KOPT-K1 (cell line): ENCODE data around the gene SLC36A1.
A peak's percentile ranks its signal among the peaks of the same experiment; 100 is the strongest.

Experiments used
- H3K27ac ChIP-seq: fragments of 200-600 bp; sonication (generic); 2 replicates; pipeline ENCODE4 v1.5.1; 2016; ENCODE audit warnings: antibody characterized with exemption, mild to moderate bottlenecking, low read depth, low read length; ENCODE audit not compliant: poor library complexity, severe bottlenecking
- H3K36me3 ChIP-seq: fragments of 200-600 bp; sonication (generic); 2 replicates; pipeline ENCODE4 v1.5.1; 2017; ENCODE audit warnings: antibody characterized with exemption, mild to moderate bottlenecking, low read length, moderate library complexity; ENCODE audit not compliant: insufficient read depth
- H3K9me3 ChIP-seq: fragments of 200-600 bp; sonication (generic); 2 replicates; pipeline ENCODE4 v1.5.1; 2017; ENCODE audit warnings: antibody characterized with exemption, low read length, mild to moderate bottlenecking; ENCODE audit not compliant: insufficient read depth, poor library complexity, severe bottlenecking

SLC36A1 gene

GRCh38 chr5:151434570-151435237 is 12.7 kb upstream of the SLC36A1 start:
- Histone ChIP-seq H3K27ac (no peak overlapping the region), H3K9me3 (peaks cover 13% of the 10 kb centered on the region), H3K36me3 (no peaks in the 10 kb centered on the region)

GRCh38 chr5:151448038-151448985 is 909 bp downstream of the SLC36A1 start:
- H3K36me3 ChIP-seq = no peaks in the 10 kb centered on the region
- H3K9me3 ChIP-seq = no peaks in the 10 kb centered on the region
- peak overlapping the region; percentile 51 for H3K27ac ChIP-seq

- no peaks in the 10 kb centered on the region for H3K9me3 ChIP-seq
- H3K27ac ChIP-seq = no peak overlapping the region
- H3K36me3 ChIP-seq = no peaks in the 10 kb centered on the region
Measured at GRCh38 chr5:151449297-151449696, 1.9 kb downstream of the SLC36A1 start.

GRCh38 chr5:151449839-151450238 is 2.4 kb downstream of the SLC36A1 start:
- Histone ChIP-seq H3K36me3 (no peaks in the 10 kb centered on the region), H3K9me3 (no peaks in the 10 kb centered on the region), H3K27ac (no peak overlapping the region)

- Histone ChIP-seq H3K36me3 (no peaks in the 10 kb centered on the region), H3K9me3 (no peaks in the 10 kb centered on the region), H3K27ac (no peak overlapping the region)
Measured at GRCh38 chr5:151450605-151451004, 3.2 kb downstream of the SLC36A1 start.

GRCh38 chr5:151451626-151452520 is 4.5 kb downstream of the SLC36A1 start:
- no peaks in the 10 kb centered on the region for H3K36me3 ChIP-seq
- H3K9me3 ChIP-seq = no peaks in the 10 kb centered on the region
- no peak overlapping the region for H3K27ac ChIP-seq

GRCh38 chr5:151454166-151454565 is 6.8 kb downstream of the SLC36A1 start:
- Histone ChIP-seq H3K9me3 (no peaks in the 10 kb centered on the region), H3K27ac (no peak overlapping the region), H3K36me3 (no peaks in the 10 kb centered on the region)

GRCh38 chr5:151454889-151455288 is 7.5 kb downstream of the SLC36A1 start:
- H3K9me3 ChIP-seq = no peaks in the 10 kb centered on the region
- no peaks in the 10 kb centered on the region for H3K36me3 ChIP-seq
- no peak overlapping the region for H3K27ac ChIP-seq

- H3K9me3 ChIP-seq = no peaks in the 10 kb centered on the region
- H3K27ac ChIP-seq = no peak overlapping the region
- H3K36me3 ChIP-seq = no peaks in the 10 kb centered on the region
Measured at GRCh38 chr5:151456321-151456940, 9.0 kb downstream of the SLC36A1 start.

- no peaks in the 10 kb centered on the region for H3K36me3 ChIP-seq
- H3K9me3 ChIP-seq = no peaks in the 10 kb centered on the region
- H3K27ac ChIP-seq = no peak overlapping the region
Measured at GRCh38 chr5:151458314-151458713, 10.9 kb downstream of the SLC36A1 start.

- H3K9me3 ChIP-seq = no peaks in the 10 kb centered on the region
- H3K27ac ChIP-seq = no peak overlapping the region
- 0 out of 2 replicates have a peak, but pooled peaks cover under 1% of the 10 kb centered on the region for H3K36me3 ChIP-seq
Measured at GRCh38 chr5:151459680-151460324, 12.4 kb downstream of the SLC36A1 start.

GRCh38 chr5:151461312-151461711 is 13.9 kb downstream of the SLC36A1 start:
- H3K9me3 ChIP-seq = no peaks in the 10 kb centered on the region
- H3K36me3 ChIP-seq = 0 out of 2 replicates have a peak, but pooled peaks cover 8% of the 10 kb centered on the region
- H3K27ac ChIP-seq = no peak overlapping the region

- Histone ChIP-seq H3K27ac (no peak overlapping the region), H3K36me3 (peaks cover 15% of the 10 kb centered on the region; the same call in 1 of the 2 replicates), H3K9me3 (no peaks in the 10 kb centered on the region)
Measured at GRCh38 chr5:151463137-151464029, 16.0 kb downstream of the SLC36A1 start.
